NCI-H345 (cell line): ENCODE measurements around the gene TENT5C.

Experiments
- DNase-seq: peaks from one replicate; lab custom pipeline; 2025; lab: John Stamatoyannopoulos, UW

Gene TENT5C

GRCh38 chr1:117613969-117614729 lies 8.3 kb downstream of the TENT5C start:
- no peak for DNase-seq

DNA sequence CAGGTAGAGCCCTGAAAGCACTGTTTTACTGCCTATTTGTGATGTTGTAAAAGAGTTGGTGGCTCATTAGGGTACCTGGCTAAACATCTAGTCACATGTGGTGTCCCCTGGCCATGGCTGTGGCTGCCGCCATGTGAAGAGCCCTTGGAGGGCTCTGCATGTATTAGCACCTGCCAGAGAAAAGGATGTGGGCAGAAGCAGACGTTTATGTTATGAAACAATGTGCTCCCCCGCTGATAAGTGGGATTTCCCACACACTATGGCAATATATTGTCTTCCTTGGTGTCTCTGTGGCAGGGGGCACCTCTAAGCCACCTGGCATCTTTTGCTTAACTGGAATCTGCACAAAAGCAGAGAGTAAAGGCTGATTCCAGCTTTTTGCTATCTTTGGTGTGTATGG lies 9.6 kb downstream of the TENT5C start:
- DNase-seq: peak; percentile 39

GRCh38 chr1:117616356-117616755 lies 10.5 kb downstream of the TENT5C start:
- DNase-seq: peak; percentile 64

GRCh38 chr1:117616967-117617366 lies 11.1 kb downstream of the TENT5C start:
- no peak for DNase-seq

GRCh38 chr1:117618450-117619122 lies 12.7 kb downstream of the TENT5C start:
- no peak for DNase-seq

GRCh38 chr1:117620440-117620839 lies 14.6 kb downstream of the TENT5C start:
- no peak for DNase-seq

DNA sequence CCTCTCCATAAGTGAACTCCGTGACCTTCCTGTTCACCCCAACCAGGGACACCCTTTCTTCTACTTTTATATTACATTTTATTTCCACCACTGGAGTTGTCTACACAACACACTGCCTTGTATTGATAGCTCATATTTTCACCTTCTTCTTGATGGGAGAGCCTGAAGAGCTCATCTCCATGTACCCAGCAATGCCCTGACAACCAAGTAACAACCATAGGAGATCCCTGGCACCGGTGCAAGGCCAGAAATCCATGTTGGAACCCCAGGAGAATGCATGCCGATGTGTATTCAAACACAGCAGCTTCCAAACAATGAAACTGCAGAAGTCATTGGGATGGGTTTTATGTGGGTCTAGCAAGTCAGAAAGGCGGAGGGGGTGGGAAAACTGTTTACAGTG lies 15.5 kb downstream of the TENT5C start:
- DNase-seq: no peak

DNA sequence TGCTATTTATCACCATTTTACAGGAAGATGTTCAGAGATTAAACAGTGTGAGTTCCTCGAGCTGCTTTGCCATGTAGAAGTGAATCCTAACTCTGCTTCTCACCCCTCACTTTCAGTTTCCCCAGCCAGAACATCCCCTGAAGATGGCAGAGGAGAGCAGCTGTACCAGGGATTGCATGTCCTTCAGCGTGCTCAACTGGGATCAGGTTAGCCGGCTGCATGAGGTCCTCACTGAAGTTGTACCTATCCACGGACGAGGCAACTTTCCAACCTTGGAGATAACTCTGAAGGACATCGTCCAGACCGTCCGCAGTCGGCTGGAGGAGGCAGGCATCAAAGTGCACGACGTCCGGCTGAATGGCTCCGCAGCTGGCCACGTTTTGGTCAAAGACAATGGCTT lies 16.9 kb downstream of the TENT5C start:
- DNase-seq: no peak

GRCh38 chr1:117623141-117623540 lies 17.3 kb downstream of the TENT5C start:
- no peak for DNase-seq

DNA sequence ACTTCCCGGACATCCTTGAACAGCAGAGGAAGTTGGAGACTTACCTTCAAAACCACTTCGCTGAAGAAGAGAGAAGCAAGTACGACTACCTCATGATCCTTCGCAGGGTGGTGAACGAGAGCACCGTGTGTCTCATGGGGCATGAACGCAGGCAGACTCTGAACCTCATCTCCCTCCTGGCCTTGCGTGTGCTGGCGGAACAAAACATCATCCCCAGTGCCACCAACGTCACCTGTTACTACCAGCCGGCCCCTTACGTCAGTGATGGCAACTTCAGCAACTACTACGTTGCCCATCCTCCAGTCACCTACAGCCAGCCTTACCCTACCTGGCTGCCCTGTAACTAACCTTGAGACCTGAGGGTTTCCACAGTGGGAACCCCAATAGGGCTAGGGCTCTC lies 17.9 kb downstream of the TENT5C start:
- no peak for DNase-seq

DNA sequence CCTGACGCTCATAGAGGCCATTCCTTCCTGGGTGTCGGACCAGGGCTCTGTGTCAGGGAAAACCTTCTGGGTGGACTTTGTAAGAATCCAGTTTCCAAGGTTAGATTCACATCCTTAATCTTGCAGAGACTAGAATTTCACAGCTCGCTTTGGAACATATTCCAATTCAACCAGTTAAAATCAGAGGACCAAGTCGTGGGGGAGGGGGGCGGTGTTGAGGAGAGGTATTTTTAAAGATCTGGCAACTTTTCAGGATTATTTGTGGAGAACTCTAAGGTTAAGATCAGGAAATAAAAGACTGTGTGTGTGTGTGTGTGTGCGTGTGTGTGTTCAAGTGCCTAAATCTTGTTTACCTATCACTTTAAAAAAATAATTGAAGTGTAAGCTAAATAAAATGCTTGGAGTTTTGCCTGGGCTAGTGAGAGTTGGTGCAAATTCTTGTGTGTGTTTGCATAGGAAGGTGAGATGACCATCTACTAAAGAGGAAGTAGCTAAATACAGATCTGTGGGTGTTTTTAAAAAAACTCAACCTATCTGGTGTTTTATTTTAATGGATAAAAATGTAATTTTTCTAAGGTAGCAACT lies 21.8 kb downstream of the TENT5C start:
- DNase-seq: peak; percentile 34

- DNase-seq: no peak
Measured at GRCh38 chr1:117628343-117628742, 22.5 kb downstream of the TENT5C start.

GRCh38 chr1:117629625-117630422 lies 24.0 kb downstream of the TENT5C start:
- no peak for DNase-seq

- no peak for DNase-seq
Measured at GRCh38 chr1:117630423-117630998, 24.7 kb downstream of the TENT5C start.

DNA sequence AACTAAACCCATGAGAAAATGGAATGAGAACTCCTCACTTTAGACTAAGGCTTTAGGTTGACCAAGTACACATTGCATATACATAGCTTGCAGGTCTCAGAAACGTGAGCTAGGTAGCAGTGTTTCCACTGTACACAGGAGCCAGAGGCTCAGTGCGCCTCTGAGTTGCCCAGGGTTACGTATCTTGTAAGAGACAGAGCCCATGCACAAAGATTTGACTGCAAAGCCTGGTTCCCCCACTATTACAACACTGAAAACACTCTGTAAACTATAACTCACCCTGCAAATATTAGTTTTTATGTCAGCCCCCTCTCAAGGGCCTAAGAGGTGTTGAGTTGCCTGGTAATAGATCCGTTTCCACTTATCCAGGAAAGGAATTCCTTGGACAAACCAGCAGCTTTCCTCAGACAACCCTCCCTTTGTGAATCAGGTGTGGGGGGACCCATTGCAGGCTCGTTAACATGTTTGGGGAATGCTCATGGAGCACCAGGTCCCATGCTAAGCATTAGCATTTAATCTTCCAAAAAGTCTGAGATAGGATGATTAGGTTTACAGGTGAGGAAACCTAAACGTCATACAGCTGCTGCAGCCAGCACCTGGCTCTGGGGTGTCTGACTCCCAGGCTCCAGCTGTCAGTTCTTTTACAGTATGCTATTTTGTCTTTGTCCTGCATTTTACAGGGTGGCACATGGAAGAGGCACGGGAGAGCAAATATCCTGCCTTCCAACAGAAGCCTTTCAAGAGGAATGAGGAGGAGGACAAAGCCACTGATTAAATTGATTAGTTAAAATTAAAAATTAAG lies 25.7 kb downstream of the TENT5C start:
- DNase-seq: peak; percentile 29

DNA sequence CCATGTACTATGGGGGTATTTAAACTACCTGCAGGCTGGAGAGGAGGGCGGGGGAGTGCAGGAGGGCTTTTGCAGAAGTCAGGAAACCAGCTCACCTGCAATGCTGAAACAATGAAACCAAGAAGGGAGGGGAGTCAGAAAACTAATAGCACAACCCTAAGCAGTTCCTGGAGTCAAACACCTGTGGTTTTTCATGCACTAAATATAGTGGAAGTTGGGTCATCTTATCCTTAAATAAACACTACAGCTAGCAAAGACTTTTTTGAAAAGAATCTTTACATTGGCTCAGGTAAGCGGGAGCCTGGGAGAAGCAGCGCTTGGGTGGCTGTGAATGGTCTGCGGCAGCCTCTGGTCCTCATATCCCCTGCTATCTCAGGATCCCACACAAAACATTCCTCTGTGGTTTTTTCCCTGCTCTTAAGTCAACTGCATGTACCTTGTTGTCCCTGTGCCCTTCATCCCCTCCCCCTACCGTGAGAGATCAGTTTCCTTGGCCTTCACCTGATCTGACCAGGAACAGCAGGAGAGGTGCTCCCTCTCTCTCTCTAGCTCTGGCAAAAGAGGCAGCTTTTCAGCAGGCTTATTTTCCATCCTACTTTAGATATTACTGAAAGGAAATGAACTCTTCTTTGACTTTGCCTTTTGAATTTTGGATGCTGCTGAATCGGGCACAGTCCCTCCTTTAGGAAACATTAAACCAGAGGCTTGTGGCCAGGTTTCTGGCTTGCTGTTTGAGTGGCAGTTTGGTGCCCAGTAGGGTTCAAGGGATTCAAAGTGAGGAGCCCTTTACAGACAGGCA lies 26.6 kb downstream of the TENT5C start:
- peak; percentile 55 for DNase-seq

DNA sequence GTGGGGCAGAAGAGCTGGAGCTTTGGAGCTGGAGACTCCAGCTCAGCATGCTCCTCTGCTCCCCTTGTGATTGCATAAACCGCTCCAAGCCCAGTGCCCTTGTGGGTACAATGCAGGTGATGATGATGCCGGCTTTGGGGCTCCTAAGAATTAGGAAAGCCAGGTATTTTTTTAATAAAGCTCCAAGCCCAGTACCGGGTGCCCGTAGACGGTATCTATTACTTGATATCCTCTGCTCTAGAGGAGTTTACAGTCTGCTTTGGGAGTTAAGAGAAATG lies 27.2 kb downstream of the TENT5C start:
- DNase-seq: no peak

DNA sequence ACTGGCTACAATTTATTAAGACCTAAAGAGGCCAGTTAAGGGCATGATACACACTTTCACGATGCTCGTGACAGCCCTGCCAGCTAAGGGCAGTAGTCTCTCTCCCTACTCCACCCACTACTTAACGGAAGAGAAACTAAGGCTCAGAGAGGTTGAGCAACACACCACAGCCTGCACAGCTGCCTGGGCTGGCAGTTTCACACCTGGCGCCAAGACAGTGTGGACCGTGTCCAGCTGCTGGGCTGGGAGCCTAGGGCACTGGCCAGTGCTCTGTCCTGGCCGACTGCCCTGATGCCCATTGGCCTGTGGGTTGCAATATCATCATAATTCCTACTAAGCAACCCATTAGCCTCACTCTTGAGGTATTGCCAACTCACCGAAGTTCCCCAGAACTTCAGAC lies 27.6 kb downstream of the TENT5C start:
- DNase-seq: no peak

DNA sequence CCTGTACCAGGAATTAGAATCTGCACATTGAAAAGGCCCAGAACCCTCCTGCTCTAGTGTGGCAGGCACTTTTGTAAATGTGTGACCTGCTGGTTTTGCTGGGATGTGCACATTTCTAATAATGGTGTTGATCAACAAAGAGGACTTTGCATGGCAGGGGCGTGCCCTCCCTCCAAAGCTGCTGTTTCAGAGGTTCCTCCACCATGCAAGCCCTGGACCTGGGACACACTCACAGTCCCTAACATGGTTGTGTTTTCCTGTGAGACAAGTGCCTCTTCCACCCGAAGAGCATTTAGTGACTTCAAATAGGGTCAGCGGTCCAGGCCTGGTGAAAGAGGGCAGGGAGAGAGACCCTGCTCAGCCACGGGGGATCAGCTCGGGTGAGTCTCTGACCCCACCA lies 28.1 kb downstream of the TENT5C start:
- no peak for DNase-seq

GRCh38 chr1:117634631-117635030 lies 28.8 kb downstream of the TENT5C start:
- no peak for DNase-seq

- no peak for DNase-seq
Measured at GRCh38 chr1:117635805-117636204, 30.0 kb downstream of the TENT5C start.
